ENCODE results near the gene PCK2. TPM values are rescaled to one million over a fixed set of nuclear protein-coding genes. Genes with fewer than 3 reads are reported as not detected.
"Not testable (repeated sequence)": the region's sequence is repeated elsewhere in the genome, so short reads cannot be mapped to it uniquely, and the experiment has no call there.

Gene PCK2
- total RNA-seq, 2 experiments from 2014 or later, result 90.3 to 93.1 TPM

DNA sequence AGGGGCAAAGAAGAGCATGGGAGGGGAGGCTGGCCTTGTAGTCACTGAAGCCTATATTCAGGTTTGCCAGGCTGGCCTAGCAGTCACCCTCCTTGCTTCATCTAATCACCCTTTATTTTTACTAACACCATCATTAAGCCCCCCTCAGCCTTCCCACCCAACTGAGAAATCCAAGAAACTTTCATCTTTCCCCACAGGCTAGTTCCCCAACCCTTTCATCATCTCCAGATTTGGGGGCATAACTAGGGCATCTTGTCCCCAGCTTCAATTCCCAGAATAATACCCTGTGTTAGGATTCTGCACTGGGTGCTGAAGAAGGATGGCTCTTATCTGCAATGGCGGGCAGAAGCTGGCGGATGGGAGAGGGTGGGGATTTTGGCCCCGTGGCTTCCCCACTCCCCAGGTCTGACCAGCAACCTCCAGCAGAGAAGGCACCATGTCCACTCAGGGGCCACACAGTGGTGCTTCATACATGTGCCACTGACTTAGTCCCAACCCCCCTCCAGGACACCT is 6.9 kb downstream of the PCK2 start:
- DNase-seq (no peak), ATAC-seq (no peak)
- no peaks in the 10 kb centered on the region for H3K27me3 Mint-ChIP-seq
- intact Hi-C loops (cut with micrococcal nuclease), result no loop called here
- no peaks in the 10 kb centered on the region for H3K9me3 Mint-ChIP-seq
- TF ChIP-seq, protein P1, sequence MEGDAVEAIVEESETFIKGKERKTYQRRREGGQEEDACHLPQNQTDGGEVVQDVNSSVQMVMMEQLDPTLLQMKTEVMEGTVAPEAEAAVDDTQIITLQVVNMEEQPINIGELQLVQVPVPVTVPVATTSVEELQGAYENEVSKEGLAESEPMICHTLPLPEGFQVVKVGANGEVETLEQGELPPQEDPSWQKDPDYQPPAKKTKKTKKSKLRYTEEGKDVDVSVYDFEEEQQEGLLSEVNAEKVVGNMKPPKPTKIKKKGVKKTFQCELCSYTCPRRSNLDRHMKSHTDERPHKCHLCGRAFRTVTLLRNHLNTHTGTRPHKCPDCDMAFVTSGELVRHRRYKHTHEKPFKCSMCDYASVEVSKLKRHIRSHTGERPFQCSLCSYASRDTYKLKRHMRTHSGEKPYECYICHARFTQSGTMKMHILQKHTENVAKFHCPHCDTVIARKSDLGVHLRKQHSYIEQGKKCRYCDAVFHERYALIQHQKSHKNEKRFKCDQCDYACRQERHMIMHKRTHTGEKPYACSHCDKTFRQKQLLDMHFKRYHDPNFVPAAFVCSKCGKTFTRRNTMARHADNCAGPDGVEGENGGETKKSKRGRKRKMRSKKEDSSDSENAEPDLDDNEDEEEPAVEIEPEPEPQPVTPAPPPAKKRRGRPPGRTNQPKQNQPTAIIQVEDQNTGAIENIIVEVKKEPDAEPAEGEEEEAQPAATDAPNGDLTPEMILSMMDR (IDR thresholded peaks at IDR 0.05), result no peak
- no peak overlapping the region for H3K27ac Mint-ChIP-seq
- H3K4me3 Mint-ChIP-seq, result no peak overlapping the region
- ChIA-PET POLR2A (interaction anchor here (1.1 kb wide), 1 partner anchor 21 kb away, joined by 4 read pairs; no protein-coding TSS in a partner anchor), CTCF (interaction anchor here (1.5 to 10.8 kb wide), 2 partner anchors 6 to 43 kb away, joined by 5 to 218 read pairs; partner anchors contain the start of gene PCK2)
- H3K4me1 Mint-ChIP-seq (ENCODE audit: low read depth), result peaks cover 11% of the 10 kb centered on the region
- peaks cover 67% of the 10 kb centered on the region for H3K36me3 Mint-ChIP-seq (ENCODE audit: low read depth)

DNA sequence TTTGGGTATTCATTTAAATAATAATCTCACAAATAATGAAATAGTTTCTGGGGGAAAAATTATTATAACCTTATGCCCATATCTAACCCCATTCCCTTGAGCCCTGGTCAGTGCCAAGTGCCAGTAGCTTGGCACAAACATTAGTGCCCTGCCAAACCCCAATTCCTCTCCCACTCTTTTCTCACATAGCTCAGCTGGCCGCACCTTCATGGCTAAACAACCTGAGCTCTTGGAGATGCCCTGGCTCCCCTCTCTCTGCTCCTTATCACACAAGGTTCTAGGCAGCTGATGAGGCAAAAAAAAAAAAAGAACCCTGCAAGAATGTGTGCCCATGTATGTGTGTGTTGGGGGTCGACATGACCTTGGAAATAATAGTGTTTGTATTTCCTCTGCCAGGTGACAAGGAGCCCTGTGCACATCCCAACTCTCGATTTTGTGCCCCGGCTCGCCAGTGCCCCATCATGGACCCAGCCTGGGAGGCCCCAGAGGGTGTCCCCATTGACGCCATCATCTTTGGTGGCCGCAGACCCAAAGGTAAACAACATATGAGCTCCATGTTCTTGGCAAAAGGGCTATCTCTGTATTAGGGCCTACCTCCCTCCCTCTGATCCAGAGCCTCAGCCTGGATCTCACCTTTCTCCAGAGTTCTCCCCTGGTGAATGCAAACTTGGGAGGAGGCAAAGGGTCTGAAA is 8.4 kb downstream of the PCK2 start:
- Mint-ChIP-seq H3K27ac (no peak overlapping the region), H3K4me1 (ENCODE audit: low read depth) (peaks cover 6% of the 10 kb centered on the region), H3K4me3 (no peak overlapping the region), H3K27me3 (no peaks in the 10 kb centered on the region), H3K36me3 (ENCODE audit: low read depth) (peaks cover 58% of the 10 kb centered on the region), H3K9me3 (no peaks in the 10 kb centered on the region)
- intact Hi-C loops (cut with micrococcal nuclease), result no loop called here
- POLR2A ChIA-PET, result interaction anchor here (0.9 to 9.1 kb wide), 3 partner anchors 7 to 15 kb away, joined by 3 to 80 read pairs (median 5); partner anchors contain the start of genes DCAF11, NRL and PCK2
- ATAC-seq (no peak), DNase-seq (no peak)
- CTCF ChIA-PET, result interaction anchor here (1.0 to 10.8 kb wide), 3 partner anchors 8 to 44 kb away, joined by 3 to 218 read pairs (median 9); partner anchors contain the start of genes DCAF11, NRL and PCK2
- TF ChIP-seq, protein P1 (IDR thresholded peaks at IDR 0.05), result no peak

DNA sequence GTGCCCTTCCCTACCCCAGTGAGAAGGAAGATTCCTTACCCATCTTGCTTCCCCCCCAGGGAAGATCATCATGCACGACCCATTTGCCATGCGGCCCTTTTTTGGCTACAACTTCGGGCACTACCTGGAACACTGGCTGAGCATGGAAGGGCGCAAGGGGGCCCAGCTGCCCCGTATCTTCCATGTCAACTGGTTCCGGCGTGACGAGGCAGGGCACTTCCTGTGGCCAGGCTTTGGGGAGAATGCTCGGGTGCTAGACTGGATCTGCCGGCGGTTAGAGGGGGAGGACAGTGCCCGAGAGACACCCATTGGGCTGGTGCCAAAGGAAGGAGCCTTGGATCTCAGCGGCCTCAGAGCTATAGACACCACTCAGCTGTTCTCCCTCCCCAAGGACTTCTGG is 9.3 kb downstream of the PCK2 start:
- CTCF ChIA-PET, result interaction anchor here (1.9 to 10.8 kb wide), 3 partner anchors 9 to 45 kb away, joined by 9 to 218 read pairs (median 199); partner anchors contain the start of gene PCK2
- Mint-ChIP-seq H3K4me1 (ENCODE audit: low read depth) (peaks cover 10% of the 10 kb centered on the region), H3K27ac (no peak overlapping the region), H3K4me3 (no peak overlapping the region), H3K36me3 (ENCODE audit: low read depth) (peaks cover 53% of the 10 kb centered on the region), H3K27me3 (no peaks in the 10 kb centered on the region), H3K9me3 (no peaks in the 10 kb centered on the region)
- TF ChIP-seq, protein P1 (IDR thresholded peaks at IDR 0.05), result no peak
- ATAC-seq, result no peak
- no peak for DNase-seq
- POLR2A ChIA-PET, result interaction anchor here (0.6 to 9.1 kb wide), 4 partner anchors 8 to 193 kb away, joined by 3 to 80 read pairs (median 10); partner anchors contain the start of genes CHMP4A, DCAF11, NRL and PCK2
- intact Hi-C loops (cut with micrococcal nuclease), result no loop called here

DNA sequence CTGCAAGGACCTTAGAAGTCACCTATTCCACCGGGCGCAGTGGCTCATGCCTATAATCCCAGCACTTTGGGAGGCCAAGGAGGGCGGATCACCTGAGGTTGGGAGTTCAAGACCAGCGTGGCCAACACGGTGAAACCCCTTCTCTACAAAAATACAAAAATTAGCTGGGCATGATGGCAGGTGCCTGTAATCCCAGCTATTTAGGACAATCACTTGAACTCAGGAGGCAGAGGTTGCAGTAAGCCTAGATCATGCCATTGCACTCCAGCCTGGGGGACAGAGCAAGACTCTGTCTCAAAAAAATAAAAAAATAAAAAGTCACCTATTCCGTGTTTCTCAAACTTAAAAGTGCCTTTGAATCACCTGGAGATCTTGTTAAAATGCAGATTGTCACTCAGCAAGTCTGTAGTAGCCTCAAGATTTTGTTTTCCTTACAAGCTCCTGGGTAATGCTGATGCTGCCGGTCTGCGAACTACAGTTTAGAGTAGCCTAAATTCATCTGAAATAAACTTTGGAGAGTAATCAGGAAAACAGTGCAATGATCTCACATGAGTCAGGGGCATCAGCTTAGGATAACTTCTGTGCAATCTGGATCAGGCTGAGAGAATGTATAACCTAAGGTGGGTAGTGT is 11.6 kb downstream of the PCK2 start:
- Mint-ChIP-seq H3K36me3 (ENCODE audit: low read depth) (peaks cover 38% of the 10 kb centered on the region), H3K27ac (peak overlapping the region; percentile 39), H3K4me1 (ENCODE audit: low read depth) (peaks cover 18% of the 10 kb centered on the region)
- H3K9me3 Mint-ChIP-seq; intact Hi-C loops (cut with micrococcal nuclease); ATAC-seq; DNase-seq; H3K4me3 Mint-ChIP-seq; H3K27me3 Mint-ChIP-seq: not testable (repeated sequence)
- ChIA-PET POLR2A (interaction anchor here (0.7 to 9.1 kb wide), 5 partner anchors 9 to 55 kb away, joined by 3 to 80 read pairs (median 3); partner anchors contain the start of genes DCAF11, NRL and PCK2), CTCF (interaction anchor here (0.9 to 10.8 kb wide), 7 partner anchors 11 to 56 kb away, joined by 3 to 218 read pairs (median 14); partner anchors contain the start of genes IRF9, PCK2 and PSME2)

DNA sequence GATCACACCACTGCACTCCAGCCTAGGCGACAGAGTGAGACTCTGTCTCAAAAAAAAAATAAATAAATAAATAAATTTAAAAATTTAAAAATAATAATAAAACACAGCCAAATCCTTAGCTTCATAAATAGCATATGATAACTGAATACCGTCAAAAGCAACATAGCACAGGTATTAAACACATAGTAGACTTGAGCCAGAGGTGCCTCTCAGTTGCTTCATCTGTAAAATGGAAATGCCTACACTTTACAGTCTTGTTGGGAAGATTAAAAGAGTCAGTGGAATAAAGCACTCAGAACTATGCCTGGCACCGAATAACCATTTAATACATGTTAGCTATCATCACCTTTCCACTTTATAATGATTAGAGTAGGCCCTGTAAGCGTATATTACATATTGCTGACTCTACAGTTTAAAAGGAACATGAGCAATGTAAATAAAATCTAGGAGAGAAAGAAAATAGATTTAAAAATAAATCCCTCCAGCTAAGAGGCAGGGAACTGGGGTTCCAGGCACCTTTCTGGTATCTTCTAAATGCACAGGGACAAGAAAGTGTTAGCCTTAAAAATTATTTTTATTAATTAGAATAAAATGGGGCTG is 12.7 kb downstream of the PCK2 start:
- ATAC-seq, result no peak
- H3K27ac Mint-ChIP-seq, result no peak overlapping the region
- no peak for DNase-seq
- CTCF ChIA-PET, result interaction anchor here (0.9 to 10.8 kb wide), 10 partner anchors 11 to 72 kb away, joined by 3 to 218 read pairs (median 9); partner anchors contain the start of genes IRF9, PCK2, PSME2 and RNF31
- intact Hi-C loops (cut with micrococcal nuclease), result no loop called here
- H3K4me3 Mint-ChIP-seq, result no peak overlapping the region
- POLR2A ChIA-PET, result interaction anchor here (1.0 to 9.1 kb wide), 4 partner anchors 9 to 54 kb away, joined by 3 to 80 read pairs (median 6); partner anchors contain the start of genes IRF9 and PCK2
- no peaks in the 10 kb centered on the region for H3K27me3 Mint-ChIP-seq
- peaks cover 18% of the 10 kb centered on the region for H3K4me1 Mint-ChIP-seq (ENCODE audit: low read depth)
- TF ChIP-seq, protein P1 (IDR thresholded peaks at IDR 0.05), result no peak
- H3K9me3 Mint-ChIP-seq, result no peaks in the 10 kb centered on the region
- H3K36me3 Mint-ChIP-seq (ENCODE audit: low read depth), result peaks cover 31% of the 10 kb centered on the region

Measured in activated CD8-positive, alpha-beta T cell treated with anti-CD3 and anti-CD28 coated beads for 36 hours (primary cell).